ENCODE results near the gene TRPM7. TPM values are rescaled to one million over a fixed set of nuclear protein-coding genes. Genes with fewer than 3 reads are reported as not detected.

TRPM7 gene
- total and polyA plus RNA-seq, 2 of the 8 experiments (the other 6 are each of a cell fraction or from before 2014, with no cell fraction given): 7.5 to 33.2 TPM

DNA sequence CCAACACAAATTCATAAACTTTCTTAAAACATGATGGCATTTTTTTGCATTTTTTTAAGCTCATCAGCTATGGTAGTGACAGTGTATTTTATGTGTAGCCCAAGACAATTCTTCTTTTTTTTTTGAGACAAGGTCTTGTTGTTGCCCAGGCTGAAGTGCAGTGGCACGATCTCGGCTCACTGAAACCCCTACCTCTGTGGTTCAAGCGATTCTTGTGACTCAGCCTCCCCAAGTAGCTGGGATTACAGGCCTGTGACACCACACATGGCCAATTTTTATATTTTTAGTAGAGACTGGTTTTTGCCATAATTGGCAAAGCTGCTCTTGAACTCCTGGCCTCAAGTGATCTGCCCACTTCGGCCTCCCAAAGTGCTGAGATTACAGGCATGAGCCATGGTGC lies 122.8 kb downstream of the TRPM7 start (continued):
- TF ChIP-seq, protein P1, sequence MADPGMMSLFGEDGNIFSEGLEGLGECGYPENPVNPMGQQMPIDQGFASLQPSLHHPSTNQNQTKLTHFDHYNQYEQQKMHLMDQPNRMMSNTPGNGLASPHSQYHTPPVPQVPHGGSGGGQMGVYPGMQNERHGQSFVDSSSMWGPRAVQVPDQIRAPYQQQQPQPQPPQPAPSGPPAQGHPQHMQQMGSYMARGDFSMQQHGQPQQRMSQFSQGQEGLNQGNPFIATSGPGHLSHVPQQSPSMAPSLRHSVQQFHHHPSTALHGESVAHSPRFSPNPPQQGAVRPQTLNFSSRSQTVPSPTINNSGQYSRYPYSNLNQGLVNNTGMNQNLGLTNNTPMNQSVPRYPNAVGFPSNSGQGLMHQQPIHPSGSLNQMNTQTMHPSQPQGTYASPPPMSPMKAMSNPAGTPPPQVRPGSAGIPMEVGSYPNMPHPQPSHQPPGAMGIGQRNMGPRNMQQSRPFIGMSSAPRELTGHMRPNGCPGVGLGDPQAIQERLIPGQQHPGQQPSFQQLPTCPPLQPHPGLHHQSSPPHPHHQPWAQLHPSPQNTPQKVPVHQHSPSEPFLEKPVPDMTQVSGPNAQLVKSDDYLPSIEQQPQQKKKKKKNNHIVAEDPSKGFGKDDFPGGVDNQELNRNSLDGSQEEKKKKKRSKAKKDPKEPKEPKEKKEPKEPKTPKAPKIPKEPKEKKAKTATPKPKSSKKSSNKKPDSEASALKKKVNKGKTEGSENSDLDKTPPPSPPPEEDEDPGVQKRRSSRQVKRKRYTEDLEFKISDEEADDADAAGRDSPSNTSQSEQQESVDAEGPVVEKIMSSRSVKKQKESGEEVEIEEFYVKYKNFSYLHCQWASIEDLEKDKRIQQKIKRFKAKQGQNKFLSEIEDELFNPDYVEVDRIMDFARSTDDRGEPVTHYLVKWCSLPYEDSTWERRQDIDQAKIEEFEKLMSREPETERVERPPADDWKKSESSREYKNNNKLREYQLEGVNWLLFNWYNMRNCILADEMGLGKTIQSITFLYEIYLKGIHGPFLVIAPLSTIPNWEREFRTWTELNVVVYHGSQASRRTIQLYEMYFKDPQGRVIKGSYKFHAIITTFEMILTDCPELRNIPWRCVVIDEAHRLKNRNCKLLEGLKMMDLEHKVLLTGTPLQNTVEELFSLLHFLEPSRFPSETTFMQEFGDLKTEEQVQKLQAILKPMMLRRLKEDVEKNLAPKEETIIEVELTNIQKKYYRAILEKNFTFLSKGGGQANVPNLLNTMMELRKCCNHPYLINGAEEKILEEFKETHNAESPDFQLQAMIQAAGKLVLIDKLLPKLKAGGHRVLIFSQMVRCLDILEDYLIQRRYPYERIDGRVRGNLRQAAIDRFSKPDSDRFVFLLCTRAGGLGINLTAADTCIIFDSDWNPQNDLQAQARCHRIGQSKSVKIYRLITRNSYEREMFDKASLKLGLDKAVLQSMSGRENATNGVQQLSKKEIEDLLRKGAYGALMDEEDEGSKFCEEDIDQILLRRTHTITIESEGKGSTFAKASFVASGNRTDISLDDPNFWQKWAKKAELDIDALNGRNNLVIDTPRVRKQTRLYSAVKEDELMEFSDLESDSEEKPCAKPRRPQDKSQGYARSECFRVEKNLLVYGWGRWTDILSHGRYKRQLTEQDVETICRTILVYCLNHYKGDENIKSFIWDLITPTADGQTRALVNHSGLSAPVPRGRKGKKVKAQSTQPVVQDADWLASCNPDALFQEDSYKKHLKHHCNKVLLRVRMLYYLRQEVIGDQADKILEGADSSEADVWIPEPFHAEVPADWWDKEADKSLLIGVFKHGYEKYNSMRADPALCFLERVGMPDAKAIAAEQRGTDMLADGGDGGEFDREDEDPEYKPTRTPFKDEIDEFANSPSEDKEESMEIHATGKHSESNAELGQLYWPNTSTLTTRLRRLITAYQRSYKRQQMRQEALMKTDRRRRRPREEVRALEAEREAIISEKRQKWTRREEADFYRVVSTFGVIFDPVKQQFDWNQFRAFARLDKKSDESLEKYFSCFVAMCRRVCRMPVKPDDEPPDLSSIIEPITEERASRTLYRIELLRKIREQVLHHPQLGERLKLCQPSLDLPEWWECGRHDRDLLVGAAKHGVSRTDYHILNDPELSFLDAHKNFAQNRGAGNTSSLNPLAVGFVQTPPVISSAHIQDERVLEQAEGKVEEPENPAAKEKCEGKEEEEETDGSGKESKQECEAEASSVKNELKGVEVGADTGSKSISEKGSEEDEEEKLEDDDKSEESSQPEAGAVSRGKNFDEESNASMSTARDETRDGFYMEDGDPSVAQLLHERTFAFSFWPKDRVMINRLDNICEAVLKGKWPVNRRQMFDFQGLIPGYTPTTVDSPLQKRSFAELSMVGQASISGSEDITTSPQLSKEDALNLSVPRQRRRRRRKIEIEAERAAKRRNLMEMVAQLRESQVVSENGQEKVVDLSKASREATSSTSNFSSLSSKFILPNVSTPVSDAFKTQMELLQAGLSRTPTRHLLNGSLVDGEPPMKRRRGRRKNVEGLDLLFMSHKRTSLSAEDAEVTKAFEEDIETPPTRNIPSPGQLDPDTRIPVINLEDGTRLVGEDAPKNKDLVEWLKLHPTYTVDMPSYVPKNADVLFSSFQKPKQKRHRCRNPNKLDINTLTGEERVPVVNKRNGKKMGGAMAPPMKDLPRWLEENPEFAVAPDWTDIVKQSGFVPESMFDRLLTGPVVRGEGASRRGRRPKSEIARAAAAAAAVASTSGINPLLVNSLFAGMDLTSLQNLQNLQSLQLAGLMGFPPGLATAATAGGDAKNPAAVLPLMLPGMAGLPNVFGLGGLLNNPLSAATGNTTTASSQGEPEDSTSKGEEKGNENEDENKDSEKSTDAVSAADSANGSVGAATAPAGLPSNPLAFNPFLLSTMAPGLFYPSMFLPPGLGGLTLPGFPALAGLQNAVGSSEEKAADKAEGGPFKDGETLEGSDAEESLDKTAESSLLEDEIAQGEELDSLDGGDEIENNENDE (IDR thresholded peaks at IDR 0.05; ENCODE audit: insufficient replicate concordance, low read length): no peak
- TF ChIP-seq SIN3A (conservative IDR thresholded peaks at IDR 0.05 in 1 of 2, IDR thresholded peaks at IDR 0.05 in 1 of 2; ENCODE audit: low read depth in 1 of 2, low read length in 2 of 2): no peak
- no peak for TF ChIP-seq ZNF274 (IDR thresholded peaks at IDR 0.05; ENCODE audit: borderline replicate concordance, extremely low read depth, low read length)
- no peak for TF ChIP-seq KDM5A (IDR thresholded peaks at IDR 0.05; ENCODE audit: low read length)
- TF ChIP-seq, protein P2, sequence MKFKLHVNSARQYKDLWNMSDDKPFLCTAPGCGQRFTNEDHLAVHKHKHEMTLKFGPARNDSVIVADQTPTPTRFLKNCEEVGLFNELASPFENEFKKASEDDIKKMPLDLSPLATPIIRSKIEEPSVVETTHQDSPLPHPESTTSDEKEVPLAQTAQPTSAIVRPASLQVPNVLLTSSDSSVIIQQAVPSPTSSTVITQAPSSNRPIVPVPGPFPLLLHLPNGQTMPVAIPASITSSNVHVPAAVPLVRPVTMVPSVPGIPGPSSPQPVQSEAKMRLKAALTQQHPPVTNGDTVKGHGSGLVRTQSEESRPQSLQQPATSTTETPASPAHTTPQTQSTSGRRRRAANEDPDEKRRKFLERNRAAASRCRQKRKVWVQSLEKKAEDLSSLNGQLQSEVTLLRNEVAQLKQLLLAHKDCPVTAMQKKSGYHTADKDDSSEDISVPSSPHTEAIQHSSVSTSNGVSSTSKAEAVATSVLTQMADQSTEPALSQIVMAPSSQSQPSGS (IDR thresholded peaks at IDR 0.05; ENCODE audit: low read length): no peak
- no peak for TF ChIP-seq TAF1 (IDR thresholded peaks at IDR 0.05; ENCODE audit: low read depth, low read length)
- TF ChIP-seq RAD21 (IDR thresholded peaks at IDR 0.05 in 1 of 2, conservative IDR thresholded peaks at IDR 0.05 in 1 of 2; ENCODE audit: low read depth in 2 of 2, low read length in 2 of 2): no peak
- no peak for TF ChIP-seq SP4 (IDR thresholded peaks at IDR 0.05; ENCODE audit: low read length)

Measured in H1 (cell line).